IPS-20b (cell line): Measurements from ENCODE around the gene PLEKHH2.
"Not testable (repeated sequence)": the region's sequence is repeated elsewhere in the genome, so short reads cannot be mapped to it uniquely, and the experiment has no call there.

Experiments
- H3K27ac ChIP-seq: one replicate; pipeline ENCODE4 v1.5.1; 2013; ENCODE audit warnings: low read length
- H3K27me3 ChIP-seq: 2 replicates; pipeline ENCODE4 v1.6.1; 2013; ENCODE audit warnings: mild to moderate bottlenecking, low read length, inconsistent platforms; ENCODE audit not compliant: insufficient read depth
- H3K36me3 ChIP-seq: 2 replicates; pipeline ENCODE4 v1.6.1; 2013; ENCODE audit warnings: low read depth, mild to moderate bottlenecking, inconsistent platforms, low read length, moderate library complexity; ENCODE audit not compliant: insufficient read depth
- H3K4me1 ChIP-seq: 2 replicates; pipeline ENCODE4 v1.6.1; 2013; ENCODE audit warnings: mild to moderate bottlenecking, control low read depth, inconsistent platforms, low read length, moderate library complexity; ENCODE audit not compliant: insufficient read depth
- H3K4me3 ChIP-seq: 2 replicates; pipeline ENCODE4 v1.5.1; 2013; ENCODE audit warnings: mild to moderate bottlenecking, low read length, inconsistent platforms
- H3K9ac ChIP-seq: 2 replicates; pipeline ENCODE4 v1.6.1; 2013; ENCODE audit warnings: low read depth, mild to moderate bottlenecking, inconsistent platforms, low read length, moderate library complexity
- H3K9me3 ChIP-seq: 2 replicates; pipeline ENCODE4 v1.6.1; 2013; ENCODE audit warnings: mild to moderate bottlenecking, low read depth, low read length, inconsistent platforms; ENCODE audit not compliant: insufficient read depth

PLEKHH2 gene

GRCh38 chr2:43648994-43649701, 12.1 kb downstream of the PLEKHH2 start:
- Histone ChIP-seq H3K9me3 (no peaks in the 10 kb centered on the region), H3K4me3 (no peak overlapping the region), H3K9ac (no peak overlapping the region), H3K36me3 (no peaks in the 10 kb centered on the region), H3K4me1 (peaks cover 5% of the 10 kb centered on the region; the same call in 1 of the 2 replicates), H3K27me3 (no peaks in the 10 kb centered on the region), H3K27ac (no peak overlapping the region)

GRCh38 chr2:43653506-43653905, 16.4 kb downstream of the PLEKHH2 start:
- Histone ChIP-seq H3K9ac (no peak overlapping the region), H3K4me3 (no peak overlapping the region), H3K27me3 (no peaks in the 10 kb centered on the region), H3K36me3 (no peaks in the 10 kb centered on the region), H3K27ac (no peak overlapping the region), H3K9me3 (no peaks in the 10 kb centered on the region), H3K4me1 (peaks cover 5% of the 10 kb centered on the region; the same call in 1 of the 2 replicates)

DNA sequence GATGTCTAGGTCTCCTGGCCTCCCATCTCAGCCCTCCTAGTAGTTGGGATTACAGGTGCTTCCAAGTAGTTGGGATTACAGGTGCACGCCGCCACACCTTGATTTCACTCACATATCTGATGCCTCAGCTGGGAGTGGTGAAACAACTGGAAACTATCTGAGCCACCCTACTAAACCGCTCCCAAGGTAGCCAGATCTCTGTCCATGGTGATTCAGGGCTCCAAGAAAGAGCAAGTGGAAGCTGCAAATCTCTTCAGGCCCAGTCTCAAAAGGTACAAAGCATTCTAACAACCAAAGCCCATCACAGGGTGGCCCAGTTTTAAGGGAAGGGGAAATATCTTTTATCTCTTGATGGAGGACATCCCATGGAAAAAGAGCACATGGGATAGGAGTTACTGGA, 20.2 kb downstream of the PLEKHH2 start:
- Histone ChIP-seq H3K27ac (no peak overlapping the region), H3K4me1 (no peaks in the 10 kb centered on the region), H3K4me3 (no peak overlapping the region), H3K27me3 (no peaks in the 10 kb centered on the region), H3K9ac (no peak overlapping the region), H3K9me3 (no peaks in the 10 kb centered on the region), H3K36me3 (no peaks in the 10 kb centered on the region)

DNA sequence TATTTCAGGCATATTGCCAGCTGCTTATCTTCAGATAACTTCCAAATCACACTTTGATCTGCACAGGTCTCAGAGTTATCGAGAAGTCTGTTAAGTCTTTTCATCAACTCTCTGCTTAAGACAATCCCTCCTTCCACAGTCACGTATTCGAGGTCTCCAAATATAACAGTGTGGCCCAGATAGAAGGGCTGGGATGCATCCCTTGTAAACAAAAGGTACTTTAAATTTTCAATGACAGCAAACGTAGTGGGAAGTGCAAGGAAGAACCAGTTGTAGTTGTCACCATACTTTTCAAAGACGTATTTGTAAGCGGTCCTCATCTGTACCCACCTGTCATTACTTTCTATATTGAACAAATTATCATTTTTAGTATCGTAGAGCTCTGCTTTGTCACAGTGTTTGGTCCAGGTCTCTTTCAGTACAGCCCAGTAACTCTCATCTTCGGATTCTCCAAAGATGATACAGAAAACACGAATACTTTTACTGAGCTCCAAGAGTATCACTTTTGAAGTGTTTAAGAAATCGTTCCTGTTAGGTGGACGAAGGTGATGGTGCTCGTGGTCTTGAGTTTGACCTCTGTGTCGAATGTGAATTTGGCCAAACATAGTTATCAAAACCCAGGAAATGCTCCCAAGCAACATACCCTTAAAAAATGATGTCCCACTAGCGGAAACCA, 38.7 kb downstream of the PLEKHH2 start:
- no peak overlapping the region for H3K4me3 ChIP-seq
- H3K36me3 ChIP-seq, result no peaks in the 10 kb centered on the region
- H3K27me3 ChIP-seq, result no peaks in the 10 kb centered on the region
- no peak overlapping the region for H3K9ac ChIP-seq
- H3K27ac ChIP-seq, result no peak overlapping the region
- peaks cover 7% of the 10 kb centered on the region; the same call in 1 of the 2 replicates for H3K9me3 ChIP-seq
- no peaks in the 10 kb centered on the region for H3K4me1 ChIP-seq

- Histone ChIP-seq H3K9ac (no peak within 1 kb of the TSS), H3K4me1 (no peaks in the 10 kb centered on the region), H3K27me3 (no peaks in the 10 kb centered on the region), H3K27ac (no peak within 1 kb of the TSS), H3K36me3 (no peaks in the 10 kb centered on the region), H3K4me3 (no peak within 1 kb of the TSS), H3K9me3 (peaks cover 7% of the 10 kb centered on the region; the same call in 1 of the 2 replicates)
Observed at GRCh38 chr2:43676322-43677050, 39.4 kb downstream of the PLEKHH2 start, which contains the start of gene C1GALT1C1L. TSS of gene C1GALT1C1L (minus strand) at chr2:43676429. CDS start at chr2:43676322, 107 bp downstream.

GRCh38 chr2:43677783-43678182, 40.7 kb downstream of the PLEKHH2 start:
- H3K27me3 ChIP-seq, H3K9me3 ChIP-seq, H3K4me1 ChIP-seq, H3K4me3 ChIP-seq, H3K27ac ChIP-seq, H3K36me3 ChIP-seq, H3K9ac ChIP-seq: not testable (repeated sequence)

DNA sequence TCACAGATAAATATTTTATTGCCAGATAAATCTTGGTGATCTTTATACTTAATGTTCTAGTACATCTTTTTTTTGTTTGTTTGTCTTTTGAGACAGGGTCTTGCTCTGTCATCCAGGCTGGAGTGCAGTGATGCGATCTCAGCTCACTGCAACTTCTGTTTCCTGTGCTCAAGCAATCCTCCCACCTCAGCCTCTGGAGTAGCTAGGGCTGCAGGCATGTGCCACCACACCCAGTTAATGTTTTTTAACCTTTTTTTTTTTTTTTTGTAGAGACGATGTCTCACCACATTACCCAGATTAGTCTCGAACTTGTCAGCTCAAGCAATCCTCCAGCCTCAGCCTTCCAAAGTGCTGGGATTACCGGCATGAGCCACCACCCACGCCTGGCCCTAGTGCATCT, 48.3 kb downstream of the PLEKHH2 start:
- H3K9me3 ChIP-seq, result no peaks in the 10 kb centered on the region
- H3K4me1 ChIP-seq, result no peaks in the 10 kb centered on the region
- no peak overlapping the region for H3K4me3 ChIP-seq
- H3K36me3 ChIP-seq, result no peaks in the 10 kb centered on the region
- H3K27ac ChIP-seq, result no peak overlapping the region
- H3K9ac ChIP-seq, result no peak overlapping the region
- no peaks in the 10 kb centered on the region for H3K27me3 ChIP-seq

GRCh38 chr2:43689999-43690398, 52.9 kb downstream of the PLEKHH2 start:
- no peaks in the 10 kb centered on the region for H3K9me3 ChIP-seq
- H3K4me3 ChIP-seq, result no peak overlapping the region
- no peaks in the 10 kb centered on the region for H3K36me3 ChIP-seq
- no peaks in the 10 kb centered on the region for H3K4me1 ChIP-seq
- no peaks in the 10 kb centered on the region for H3K27me3 ChIP-seq
- no peak overlapping the region for H3K27ac ChIP-seq
- no peak overlapping the region for H3K9ac ChIP-seq

GRCh38 chr2:43692428-43692994, 55.5 kb downstream of the PLEKHH2 start:
- H3K9me3 ChIP-seq, result no peaks in the 10 kb centered on the region
- no peak overlapping the region for H3K9ac ChIP-seq
- no peaks in the 10 kb centered on the region for H3K36me3 ChIP-seq
- H3K27me3 ChIP-seq, result no peaks in the 10 kb centered on the region
- H3K4me3 ChIP-seq, result no peak overlapping the region
- H3K4me1 ChIP-seq, result no peaks in the 10 kb centered on the region
- no peak overlapping the region for H3K27ac ChIP-seq

DNA sequence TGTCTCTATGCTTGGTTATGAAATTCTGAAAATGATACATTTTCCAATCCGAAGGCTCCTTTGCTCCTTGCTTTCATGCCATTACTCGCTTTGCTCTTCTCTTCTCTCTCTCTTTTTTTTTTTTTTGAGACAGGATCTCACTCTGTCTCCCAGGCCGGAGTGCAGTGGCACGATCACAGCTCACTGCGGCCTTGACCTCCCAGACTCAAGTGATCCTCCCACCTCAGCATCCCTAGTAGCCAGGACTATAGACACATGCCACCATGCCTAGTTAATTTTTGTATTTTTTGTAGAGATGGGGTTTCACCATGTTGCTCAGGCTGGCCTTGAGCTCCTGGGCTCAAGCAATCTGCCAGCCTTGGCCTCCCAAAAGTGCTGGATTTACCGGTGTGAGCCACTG, 61.1 kb downstream of the PLEKHH2 start:
- not testable (repeated sequence) for H3K9me3 ChIP-seq, H3K9ac ChIP-seq, H3K27ac ChIP-seq, H3K4me1 ChIP-seq, H3K27me3 ChIP-seq, H3K36me3 ChIP-seq, H3K4me3 ChIP-seq

GRCh38 chr2:43699761-43700160, 62.7 kb downstream of the PLEKHH2 start:
- no peak overlapping the region for H3K9ac ChIP-seq
- no peak overlapping the region for H3K4me3 ChIP-seq
- H3K4me1 ChIP-seq, result no peaks in the 10 kb centered on the region
- H3K27me3 ChIP-seq, result no peaks in the 10 kb centered on the region
- H3K36me3 ChIP-seq, result no peaks in the 10 kb centered on the region
- no peak overlapping the region for H3K27ac ChIP-seq
- no peaks in the 10 kb centered on the region for H3K9me3 ChIP-seq
